Heart left ventricle (tissue), 13 donors: ENCODE measurements around the gene TRPV5.

Experiments
- POLR2A ChIP-seq, 2 donors: fragments of 450-650 bp; IDR thresholded peaks; one replicate each; pipeline ENCODE4 v1.6.1; 2017; ENCODE audit warnings: antibody characterized with exemption in 2 of 2, mild to moderate bottlenecking in 2 of 2, moderate library complexity in 2 of 2
- TF ChIP-seq, protein P1 (sequence below), 12 donors: fragments of 200-600 bp; sonication (generic) in 4 of 12; IDR thresholded peaks; one replicate each; pipeline versions ENCODE4 v1.5.0 to v1.8.0; 2018 to 2022; ENCODE audit warnings: antibody characterized with exemption in 12 of 12, mild to moderate bottlenecking in 5 of 12
- donor health status: ischemic (EF 13 %, LVEDD 7.1; RV severe dilation, severe dysfunction).
- donor health status: DM: no; HTN: yes; CAD: no.
- donor health status: DM: no; HTN: no; CAD: no.
- donor health status: ischemic (EF 25% LVEDD 6.9; RV normal size, moderate dysfunction).
- donor health status: ischemic (EF 25% LVEDD 5.7; RV mildly dilated, moderate dysfunction).
- donor health status: ischemic (EF 35%, LVEDD 5.7; RV mildly dilated, moderate dysfunction).
- donor health status: nonischemic (EF 11% LVEDD 7.7; RV severe dilation, severe dysfunction).
- donor health status: DM: yes; HTN: yes; CAD: no.
- donor health status: PGD.
- donor health status: ischemic (EF 29% LVEDD 5.4; RV normal size, mild dysfunction).
- donor health status: nonischemic (EF 23%, LVEDD 6.1; RV moderate dilation, normal function).

DNA sequence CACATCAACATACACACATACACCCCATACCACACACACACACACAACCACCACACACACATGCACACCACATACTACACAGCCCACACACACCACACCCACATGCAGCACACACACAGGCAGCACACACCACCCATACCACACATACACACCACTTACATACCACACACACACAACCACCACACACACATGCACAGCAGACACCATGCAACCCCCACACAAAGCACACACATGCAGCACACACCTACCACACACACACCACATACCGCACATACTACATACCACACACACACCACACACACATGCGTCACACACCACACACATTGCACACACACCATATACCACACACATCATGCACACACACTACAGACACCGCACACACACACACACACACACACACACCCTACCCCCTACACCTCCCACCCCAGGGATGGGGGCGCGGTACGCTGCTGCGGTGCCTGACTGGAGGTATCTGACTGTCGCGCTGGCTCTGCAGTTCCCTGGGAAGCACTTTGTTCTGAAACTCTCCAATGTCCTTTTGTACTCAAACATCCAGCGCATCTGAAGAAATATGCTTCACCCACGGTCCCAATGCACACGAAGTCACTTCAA, 42.6 kb downstream of the TRPV5 start:
- TF ChIP-seq, protein P1, sequence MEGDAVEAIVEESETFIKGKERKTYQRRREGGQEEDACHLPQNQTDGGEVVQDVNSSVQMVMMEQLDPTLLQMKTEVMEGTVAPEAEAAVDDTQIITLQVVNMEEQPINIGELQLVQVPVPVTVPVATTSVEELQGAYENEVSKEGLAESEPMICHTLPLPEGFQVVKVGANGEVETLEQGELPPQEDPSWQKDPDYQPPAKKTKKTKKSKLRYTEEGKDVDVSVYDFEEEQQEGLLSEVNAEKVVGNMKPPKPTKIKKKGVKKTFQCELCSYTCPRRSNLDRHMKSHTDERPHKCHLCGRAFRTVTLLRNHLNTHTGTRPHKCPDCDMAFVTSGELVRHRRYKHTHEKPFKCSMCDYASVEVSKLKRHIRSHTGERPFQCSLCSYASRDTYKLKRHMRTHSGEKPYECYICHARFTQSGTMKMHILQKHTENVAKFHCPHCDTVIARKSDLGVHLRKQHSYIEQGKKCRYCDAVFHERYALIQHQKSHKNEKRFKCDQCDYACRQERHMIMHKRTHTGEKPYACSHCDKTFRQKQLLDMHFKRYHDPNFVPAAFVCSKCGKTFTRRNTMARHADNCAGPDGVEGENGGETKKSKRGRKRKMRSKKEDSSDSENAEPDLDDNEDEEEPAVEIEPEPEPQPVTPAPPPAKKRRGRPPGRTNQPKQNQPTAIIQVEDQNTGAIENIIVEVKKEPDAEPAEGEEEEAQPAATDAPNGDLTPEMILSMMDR (IDR thresholded peaks at IDR 0.05) = no peak
- no peak for TF ChIP-seq POLR2A (IDR thresholded peaks at IDR 0.05)
